ENCODE results near the gene ERICH6B.
"Not testable (repeated sequence)": the region's sequence is repeated elsewhere in the genome, so short reads cannot be mapped to it uniquely, and the experiment has no call there.

Gene ERICH6B

DNA sequence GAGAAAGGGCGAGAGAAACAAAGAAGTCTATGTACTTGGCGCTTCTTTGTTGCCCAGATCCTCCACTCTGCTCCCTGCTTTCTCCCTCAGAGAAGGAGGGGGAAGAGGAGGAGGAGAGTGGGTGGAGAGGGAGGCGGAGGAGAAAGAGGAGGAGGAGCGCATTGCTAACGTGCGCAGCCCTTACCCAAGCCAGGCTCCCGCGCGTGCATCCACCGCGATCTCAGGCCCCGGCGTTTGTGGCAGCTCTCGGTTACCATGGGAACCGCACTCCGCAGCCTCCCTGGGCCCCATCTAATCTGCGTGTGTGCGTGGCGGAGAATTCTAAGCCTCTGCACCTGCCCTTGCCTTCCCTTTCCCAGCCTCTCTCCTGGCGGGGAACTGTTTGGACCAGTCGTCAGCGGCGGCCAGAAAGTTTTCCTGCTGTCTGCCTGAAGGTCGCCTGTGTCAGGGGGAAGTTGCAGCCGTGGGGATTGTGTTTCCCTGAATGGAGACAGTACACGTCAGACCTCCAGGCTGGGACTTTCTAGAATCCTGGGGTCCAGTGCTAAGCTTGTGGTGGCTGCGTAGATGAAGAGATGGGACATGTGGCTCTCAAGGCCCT, at the start of gene ERICH6B:
Gene ERICH6B, minus strand, starts transcription at position 239 of the 601 bp plus-strand sequence. CDS start 18,734 bp downstream, outside the sequence.
- DNase-seq (ENCODE audit: extremely low spot score) = no peak

GRCh38 chr13:45662903-45663302, 47.4 kb upstream of the ERICH6B start:
- DNase-seq (ENCODE audit: extremely low spot score); CTCF ChIA-PET; POLR2A ChIA-PET: not testable (repeated sequence)

More for the DNA sequence above, at the start of gene ERICH6B:
- POLR2A ChIA-PET = no interaction called here
- TF ChIP-seq, protein P1, sequence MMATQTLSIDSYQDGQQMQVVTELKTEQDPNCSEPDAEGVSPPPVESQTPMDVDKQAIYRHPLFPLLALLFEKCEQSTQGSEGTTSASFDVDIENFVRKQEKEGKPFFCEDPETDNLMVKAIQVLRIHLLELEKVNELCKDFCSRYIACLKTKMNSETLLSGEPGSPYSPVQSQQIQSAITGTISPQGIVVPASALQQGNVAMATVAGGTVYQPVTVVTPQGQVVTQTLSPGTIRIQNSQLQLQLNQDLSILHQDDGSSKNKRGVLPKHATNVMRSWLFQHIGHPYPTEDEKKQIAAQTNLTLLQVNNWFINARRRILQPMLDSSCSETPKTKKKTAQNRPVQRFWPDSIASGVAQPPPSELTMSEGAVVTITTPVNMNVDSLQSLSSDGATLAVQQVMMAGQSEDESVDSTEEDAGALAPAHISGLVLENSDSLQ (IDR thresholded peaks at IDR 0.05) = no peak
- no peak for TF ChIP-seq BHLHE40 (IDR thresholded peaks at IDR 0.05; ENCODE audit: borderline replicate concordance)
- no peak for TF ChIP-seq SP1 (IDR thresholded peaks at IDR 0.05)
- no peak for TF ChIP-seq ARNT (IDR thresholded peaks at IDR 0.05)
- no peak for TF ChIP-seq TARDBP (IDR thresholded peaks at IDR 0.05)
- no peak for TF ChIP-seq LEF1 (IDR thresholded peaks at IDR 0.05; ENCODE audit: borderline replicate concordance)
- TF ChIP-seq CTBP1 (IDR thresholded peaks at IDR 0.05; ENCODE audit: borderline replicate concordance) = no peak
- TF ChIP-seq FOXM1 (IDR thresholded peaks at IDR 0.05; ENCODE audit: borderline replicate concordance) = no peak
- TF ChIP-seq FOXK2 (IDR thresholded peaks at IDR 0.05) = no peak
- no peak for TF ChIP-seq FOXA1 (IDR thresholded peaks at IDR 0.05)
- no peak for TF ChIP-seq HDGF (IDR thresholded peaks at IDR 0.05; ENCODE audit: borderline replicate concordance)
- TF ChIP-seq ELF4 (IDR thresholded peaks at IDR 0.05) = no peak
- no peak for TF ChIP-seq SUZ12 (IDR thresholded peaks at IDR 0.05)
- TF ChIP-seq NFRKB (IDR thresholded peaks at IDR 0.05) = no peak
- CTCF ChIA-PET = no interaction called here

DNA sequence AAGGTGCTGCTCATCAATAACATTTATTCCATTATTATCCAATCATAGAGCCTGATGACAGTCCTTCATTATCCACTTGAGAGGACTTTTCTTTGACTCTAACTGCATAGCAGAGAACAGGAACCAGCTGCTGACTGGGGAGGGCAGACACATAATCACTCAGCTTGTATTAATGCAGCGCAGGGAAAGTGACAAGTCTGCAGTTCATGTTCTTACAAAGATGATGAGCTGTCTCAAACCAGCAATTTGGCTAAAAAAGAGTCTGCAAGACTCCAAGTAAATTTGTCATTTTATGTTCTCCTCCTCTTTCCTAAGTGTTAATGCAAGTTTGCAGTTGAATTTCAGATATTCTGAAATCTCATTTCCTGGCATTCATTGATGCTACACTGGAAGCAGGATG, 46.6 kb upstream of the ERICH6B start:
- DNase-seq (ENCODE audit: extremely low spot score) = no peak
- CTCF ChIA-PET = no interaction called here
- POLR2A ChIA-PET = no interaction called here
- TF ChIP-seq ARNT (IDR thresholded peaks at IDR 0.05) (no peak), ELF4 (IDR thresholded peaks at IDR 0.05) (no peak), NFRKB (IDR thresholded peaks at IDR 0.05) (no peak), CTBP1 (IDR thresholded peaks at IDR 0.05; ENCODE audit: borderline replicate concordance) (no peak), HDGF (IDR thresholded peaks at IDR 0.05; ENCODE audit: borderline replicate concordance) (no peak), FOXK2 (IDR thresholded peaks at IDR 0.05) (no peak), TARDBP (IDR thresholded peaks at IDR 0.05) (no peak), BHLHE40 (IDR thresholded peaks at IDR 0.05; ENCODE audit: borderline replicate concordance) (no peak), FOXA1 (IDR thresholded peaks at IDR 0.05) (no peak), SP1 (IDR thresholded peaks at IDR 0.05) (no peak)
- TF ChIP-seq, protein P1 (IDR thresholded peaks at IDR 0.05) = no peak

- POLR2A ChIA-PET; DNase-seq (ENCODE audit: extremely low spot score); CTCF ChIA-PET: not testable (repeated sequence)
These were observed 44.9 kb upstream of the ERICH6B start for GRCh38 chr13:45660458-45660857.

- POLR2A ChIA-PET = no interaction called here
- CTCF ChIA-PET = no interaction called here
- TF ChIP-seq BHLHE40 (IDR thresholded peaks at IDR 0.05; ENCODE audit: borderline replicate concordance) (no peak), ARNT (IDR thresholded peaks at IDR 0.05) (no peak), SP1 (IDR thresholded peaks at IDR 0.05) (no peak)
- no peak for DNase-seq (ENCODE audit: extremely low spot score)
These were observed 44.0 kb upstream of the ERICH6B start for GRCh38 chr13:45659536-45659935.

DNA sequence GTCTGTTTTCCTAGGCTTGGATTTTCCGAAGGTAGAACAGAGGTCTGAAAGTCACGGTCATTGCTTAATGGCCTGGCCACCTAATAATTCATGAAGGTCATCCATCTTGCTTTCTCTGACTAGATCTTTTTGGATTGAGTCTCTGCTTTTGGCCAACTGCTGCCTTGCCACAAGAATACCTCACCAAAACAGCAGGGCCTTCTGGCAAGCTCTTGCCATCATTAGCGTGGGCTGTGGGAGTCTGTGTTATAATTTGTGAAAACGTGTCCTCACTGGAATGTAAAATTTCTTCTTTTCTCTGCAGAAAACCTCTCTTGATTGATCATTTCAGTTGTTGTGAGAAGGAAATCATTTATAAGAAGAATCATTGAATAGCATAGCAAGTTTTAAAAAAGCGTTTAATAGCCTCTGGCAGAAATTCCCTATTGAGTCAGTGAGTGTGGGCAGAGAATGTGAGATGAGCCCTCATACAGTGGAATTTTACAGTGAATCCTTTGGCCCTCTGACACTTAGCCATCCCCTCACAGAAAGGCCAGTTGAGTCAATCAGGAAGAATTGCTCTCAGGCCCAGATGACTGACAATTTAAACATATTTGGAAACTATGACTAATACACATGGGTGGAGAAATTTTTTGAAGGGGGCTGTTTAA, 43.2 kb upstream of the ERICH6B start:
- CTCF ChIA-PET = no interaction called here
- no peak for DNase-seq (ENCODE audit: extremely low spot score)
- no peak for TF ChIP-seq FOXK2 (IDR thresholded peaks at IDR 0.05)
- no peak for TF ChIP-seq SP1 (IDR thresholded peaks at IDR 0.05)
- no peak for TF ChIP-seq HDGF (IDR thresholded peaks at IDR 0.05; ENCODE audit: borderline replicate concordance)
- POLR2A ChIA-PET = no interaction called here

GRCh38 chr13:45654633-45655349, 39.3 kb upstream of the ERICH6B start:
- DNase-seq (ENCODE audit: extremely low spot score) = no peak
- TF ChIP-seq HDGF (IDR thresholded peaks at IDR 0.05; ENCODE audit: borderline replicate concordance) (no peak), ELF4 (IDR thresholded peaks at IDR 0.05) (no peak), ZNF384 (IDR thresholded peaks at IDR 0.05) (no peak), LEF1 (IDR thresholded peaks at IDR 0.05; ENCODE audit: borderline replicate concordance) (no peak), NFRKB (IDR thresholded peaks at IDR 0.05) (no peak), CTBP1 (IDR thresholded peaks at IDR 0.05; ENCODE audit: borderline replicate concordance) (no peak), SUZ12 (IDR thresholded peaks at IDR 0.05) (no peak), FOXA1 (IDR thresholded peaks at IDR 0.05) (no peak), FOXM1 (IDR thresholded peaks at IDR 0.05; ENCODE audit: borderline replicate concordance) (no peak), FOXK2 (IDR thresholded peaks at IDR 0.05) (no peak), ARNT (IDR thresholded peaks at IDR 0.05) (no peak)
- ChIA-PET CTCF (no interaction called here), POLR2A (no interaction called here)
